HCT116 (cell line): ENCODE results near the gene ARHGAP40. TPM values are rescaled to one million over a fixed set of nuclear protein-coding genes. Genes with fewer than 3 reads are reported as not detected.

Experiments used
- ATAC-seq: fragments of 200-7000 bp; cut with Tn5 transposase; 2 replicates; pipeline ENCODE4 v1.9.1; 2020; ENCODE audit warnings: mild to moderate bottlenecking, moderate library complexity
- BruUV-seq: library from RNA; stranded (reverse); fragments of 400-500 nt; replicated peaks from 2 replicates; lab custom pipeline; 2021; lab: Mats Ljungman, UMichigan
- CTCF ChIA-PET: fragments of 300-600 bp; sonication (Branson Sonifier 250); formaldehyde crosslinking; loops from one replicate; lab custom pipeline; 2021; ENCODE audit warnings: antibody characterized with exemption; lab: Charles Lee
- POLR2A ChIA-PET: fragments of 300-600, 350-600 bp; sonication (Branson Sonifier 250); formaldehyde crosslinking; loops from one replicate; lab custom pipeline; 2021; ENCODE audit warnings: antibody characterized with exemption; lab: Charles Lee
- RAD21 ChIA-PET, 2 experiments: fragments of 300-600 bp; sonication (Branson Sonifier 250); formaldehyde crosslinking; loops; one replicate each; lab custom pipeline; 2023; ENCODE audit warnings: low total read pairs in 2 of 2; ENCODE audit not compliant: uncharacterized antibody in 2 of 2, unreplicated experiment in 2 of 2, low non-redundant PET in 1 of 2; lab: Charles Lee
- DNase-seq: peaks from one replicate; pipeline ENCODE4 v3.0.0-alpha.2; 2010; ENCODE audit warnings: low read depth, low spot score
- H2AFZ ChIP-seq: fragments of 200-600 bp; shearing (Covaris generic), sonication (generic); 2 replicates; pipeline ENCODE4 v1.6.1; 2017; ENCODE audit warnings: low read depth, mixed run types, mixed read lengths, antibody characterized with exemption, low read length; ENCODE audit not compliant: poor library complexity, severe bottlenecking
- H3K27ac ChIP-seq: 2 replicates; pipeline ENCODE4 v1.5.1; 2012; ENCODE audit warnings: low read depth, low read length
- H3K27me3 ChIP-seq: fragments of 200-600 bp; sonication (generic); 2 replicates; pipeline ENCODE4 v1.6.1; 2016; ENCODE audit warnings: mixed run types, low read length, mixed read lengths; ENCODE audit not compliant: insufficient read depth
- H3K36me3 ChIP-seq, 2 experiments: fragments of 200-500 bp in 1 of 2; fragments of 200-600 bp in 1 of 2; sonication (Bioruptor generic) in 1 of 2; sonication (generic) in 1 of 2; 2 replicates each; pipeline versions ENCODE4 v1.5.1 to v1.6.1; 2014 to 2016; ENCODE audit warnings: low read length in 2 of 2, inconsistent platforms in 1 of 2, mixed read lengths in 1 of 2, mixed run types in 1 of 2; ENCODE audit not compliant: insufficient read depth in 2 of 2, control insufficient read depth in 1 of 2
- H3K4me1 ChIP-seq, 2 experiments: fragments of 200-600 bp in 1 of 2; sonication (generic) in 1 of 2; 2 replicates each; pipeline versions ENCODE4 v1.5.1 to v1.6.1; 2012 to 2017; ENCODE audit warnings: low read length in 2 of 2, inconsistent platforms in 1 of 2, mild to moderate bottlenecking in 1 of 2, mixed read lengths in 1 of 2, mixed run types in 1 of 2, moderate library complexity in 1 of 2; ENCODE audit not compliant: insufficient read depth in 2 of 2, control insufficient read depth in 1 of 2
- H3K4me2 ChIP-seq: fragments of 200-600 bp; sonication (generic); 2 replicates; pipeline ENCODE4 v1.6.1; 2017; ENCODE audit warnings: mixed run types, low read length, mixed read lengths
- H3K4me3 ChIP-seq, 2 experiments: fragments of 200-600 bp in 1 of 2; sonication (generic) in 1 of 2; replicated peaks in 1 of 2; 2 replicates each; pipeline ENCODE4 v1.5.1; 2011 to 2016; ENCODE audit warnings: low read length in 2 of 2, control low read depth in 1 of 2, low read depth in 1 of 2, mild to moderate bottlenecking in 1 of 2, mixed read lengths in 1 of 2, mixed run types in 1 of 2
- H3K79me2 ChIP-seq: fragments of 200-600 bp; sonication (generic); 2 replicates; pipeline ENCODE4 v1.6.1; 2017; ENCODE audit warnings: mild to moderate bottlenecking, mixed run types, low read length, moderate library complexity, mixed read lengths; ENCODE audit not compliant: insufficient read depth
- H3K9ac ChIP-seq: fragments of 200-600 bp; sonication (generic); 2 replicates; pipeline ENCODE4 v1.6.1; 2016; ENCODE audit warnings: low read length, mixed read lengths
- H3K9me2 ChIP-seq: fragments of 200-600 bp; sonication (generic), shearing (Covaris generic); 2 replicates; pipeline ENCODE4 v1.6.1; 2017; ENCODE audit warnings: mixed run types, mild to moderate bottlenecking, moderate library complexity; ENCODE audit not compliant: insufficient read depth
- H3K9me3 ChIP-seq, 2 experiments: fragments of 200-500 bp in 1 of 2; fragments of 200-600 bp in 1 of 2; sonication (Bioruptor generic) in 1 of 2; sonication (generic) in 1 of 2; 2 replicates each; pipeline ENCODE4 v1.6.1; 2014 to 2017; ENCODE audit warnings: low read length in 2 of 2, mixed read lengths in 2 of 2, inconsistent platforms in 1 of 2, low read depth in 1 of 2, mild to moderate bottlenecking in 1 of 2, mixed run types in 1 of 2, moderate library complexity in 1 of 2; ENCODE audit not compliant: control insufficient read depth in 1 of 2, insufficient read depth in 1 of 2
- H4K20me1 ChIP-seq: fragments of 200-600 bp; sonication (generic), shearing (Covaris generic); 2 replicates; pipeline ENCODE4 v1.6.1; 2017; ENCODE audit warnings: mixed run types, mild to moderate bottlenecking, moderate library complexity; ENCODE audit not compliant: insufficient read depth
- CTCF ChIP-seq, 3 experiments: fragments of 200-600 bp in 1 of 3; sonication (generic) in 1 of 3; IDR thresholded peaks in 2 of 3; conservative IDR thresholded peaks in 1 of 3; 2 replicates each; pipeline ENCODE4 v1.5.1; 2012 to 2017; ENCODE audit warnings: low read depth in 2 of 3, low read length in 2 of 3, antibody characterized with exemption in 1 of 3, borderline replicate concordance in 1 of 3, control low read depth in 1 of 3, mild to moderate bottlenecking in 1 of 3, mixed read lengths in 1 of 3, mixed run types in 1 of 3, moderate library complexity in 1 of 3; ENCODE audit not compliant: insufficient read depth in 1 of 3
- EZH2 ChIP-seq: fragments of 200-600 bp; sonication (generic); IDR thresholded peaks from 2 replicates; pipeline ENCODE4 v1.6.1; 2017; ENCODE audit warnings: antibody characterized with exemption, mixed run types
- FOSL1 ChIP-seq: IDR thresholded peaks from 2 replicates; pipeline ENCODE4 v1.6.1; 2012; ENCODE audit warnings: low read depth
- JUND ChIP-seq: IDR thresholded peaks from 2 replicates; pipeline ENCODE4 v1.6.1; 2012
- POLR2A ChIP-seq: IDR thresholded peaks from 2 replicates; pipeline ENCODE4 v1.7.0; 2011; ENCODE audit warnings: borderline replicate concordance; ENCODE audit not compliant: insufficient read depth, insufficient read length; ENCODE audit errors: extremely low read depth
- POLR2AphosphoS5 ChIP-seq: IDR thresholded peaks from 2 replicates; pipeline ENCODE4 v1.6.1; 2011; ENCODE audit warnings: mild to moderate bottlenecking, low read depth, low read length, moderate library complexity
- SIN3A ChIP-seq: IDR thresholded peaks from 2 replicates; pipeline ENCODE4 v1.6.1; 2012; ENCODE audit warnings: low read depth
- SP1 ChIP-seq: IDR thresholded peaks from 2 replicates; pipeline ENCODE4 v1.6.1; 2012; ENCODE audit warnings: low read depth
- SRF ChIP-seq: IDR thresholded peaks from 2 replicates; pipeline ENCODE4 v1.6.1; 2012; ENCODE audit warnings: low read depth
- YY1 ChIP-seq: IDR thresholded peaks from 2 replicates; pipeline ENCODE4 v1.6.1; 2011; ENCODE audit warnings: low read length, low read depth, moderate library complexity, mild to moderate bottlenecking; ENCODE audit not compliant: insufficient replicate concordance; ENCODE audit errors: extremely low read depth
- intact Hi-C: fragments of 100-400 bp; cut with micrococcal nuclease; formaldehyde crosslinking; loops from 2 replicates; pipeline ENCODE4 v1.10.0; 2022
- total RNA-seq: library from RNA; stranded (reverse); gene quantifications from one replicate; pipeline ENCODE4 v1.2.1, GENCODE V29; 2021; ENCODE audit not compliant: unreplicated experiment
- TF ChIP-seq, protein P1 (sequence below): IDR thresholded peaks from 2 replicates; pipeline ENCODE4 v1.6.1; 2012
- TF ChIP-seq, protein P2 (sequence below): IDR thresholded peaks from 2 replicates; pipeline ENCODE4 v1.6.1; 2011; ENCODE audit warnings: mild to moderate bottlenecking, low read length, moderate library complexity; ENCODE audit not compliant: insufficient replicate concordance; ENCODE audit errors: extremely low read depth

ARHGAP40 gene
- total RNA-seq, 1 experiment from 2014 or later = 3.4 TPM

DNA sequence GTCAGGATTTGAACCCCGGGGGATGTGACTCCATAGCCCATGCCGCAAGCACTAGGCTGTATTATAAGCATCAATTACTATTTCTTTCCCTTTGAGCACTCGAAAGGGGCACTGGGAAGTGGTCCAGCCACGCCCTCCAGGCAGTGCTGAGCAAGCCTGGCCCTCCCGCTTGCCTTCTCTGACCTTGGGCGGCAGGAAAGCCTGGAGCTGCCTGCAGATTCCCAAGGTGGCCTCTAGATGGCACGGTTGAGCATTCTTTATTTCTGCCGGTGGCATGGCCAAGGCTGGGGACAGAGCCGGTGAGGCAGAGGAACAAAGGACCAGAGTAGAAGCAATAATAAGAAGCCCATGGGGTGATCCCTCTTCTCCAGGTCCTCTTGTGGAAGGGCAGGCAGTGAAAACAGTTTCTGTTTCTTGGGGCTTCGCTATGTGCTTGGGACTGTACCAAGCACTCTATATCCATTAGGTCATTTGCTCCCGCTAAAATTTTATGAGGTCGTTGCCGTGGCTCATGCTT lies 32.0 kb downstream of the ARHGAP40 start (continued):
- TF ChIP-seq CTCF (IDR thresholded peaks at IDR 0.05 in 2 of 3, conservative IDR thresholded peaks at IDR 0.05 in 1 of 3; ENCODE audit: borderline replicate concordance in 1 of 3, insufficient read depth in 1 of 3, low read depth in 2 of 3, low read length in 2 of 3) (peak; percentile 51 to 94 (median 88); a peak in 5 of 6 replicates), JUND (no peak), POLR2A (no peak)
- TF ChIP-seq, protein P1, sequence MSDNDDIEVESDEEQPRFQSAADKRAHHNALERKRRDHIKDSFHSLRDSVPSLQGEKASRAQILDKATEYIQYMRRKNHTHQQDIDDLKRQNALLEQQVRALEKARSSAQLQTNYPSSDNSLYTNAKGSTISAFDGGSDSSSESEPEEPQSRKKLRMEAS = no peak; the same call in 1 of the 2 replicates

- POLR2A ChIA-PET = no interaction called here
- CTCF ChIA-PET = no interaction called here
- ATAC-seq = no peak
Observed at GRCh38 chr20:38635721-38636288, 34.2 kb downstream of the ARHGAP40 start.

More at GRCh38 chr20:38635721-38636288, 34.2 kb downstream of the ARHGAP40 start:
- Histone ChIP-seq H3K79me2 (no peaks in the 10 kb centered on the region), H3K27me3 (no peaks in the 10 kb centered on the region), H3K4me3 (no peak overlapping the region)
- DNase-seq = no peak
- TF ChIP-seq FOSL1 = no peak
- TF ChIP-seq, protein P2, sequence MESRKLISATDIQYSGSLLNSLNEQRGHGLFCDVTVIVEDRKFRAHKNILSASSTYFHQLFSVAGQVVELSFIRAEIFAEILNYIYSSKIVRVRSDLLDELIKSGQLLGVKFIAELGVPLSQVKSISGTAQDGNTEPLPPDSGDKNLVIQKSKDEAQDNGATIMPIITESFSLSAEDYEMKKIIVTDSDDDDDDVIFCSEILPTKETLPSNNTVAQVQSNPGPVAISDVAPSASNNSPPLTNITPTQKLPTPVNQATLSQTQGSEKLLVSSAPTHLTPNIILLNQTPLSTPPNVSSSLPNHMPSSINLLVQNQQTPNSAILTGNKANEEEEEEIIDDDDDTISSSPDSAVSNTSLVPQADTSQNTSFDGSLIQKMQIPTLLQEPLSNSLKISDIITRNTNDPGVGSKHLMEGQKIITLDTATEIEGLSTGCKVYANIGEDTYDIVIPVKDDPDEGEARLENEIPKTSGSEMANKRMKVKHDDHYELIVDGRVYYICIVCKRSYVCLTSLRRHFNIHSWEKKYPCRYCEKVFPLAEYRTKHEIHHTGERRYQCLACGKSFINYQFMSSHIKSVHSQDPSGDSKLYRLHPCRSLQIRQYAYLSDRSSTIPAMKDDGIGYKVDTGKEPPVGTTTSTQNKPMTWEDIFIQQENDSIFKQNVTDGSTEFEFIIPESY = no peak
- no peak for TF ChIP-seq POLR2AphosphoS5
- TF ChIP-seq EZH2 = no peak
- TF ChIP-seq SIN3A = no peak
- no peak for TF ChIP-seq YY1
- no peak for TF ChIP-seq SRF
- TF ChIP-seq SP1 = no peak
- no peak for TF ChIP-seq POLR2A
- TF ChIP-seq, all 23 proteins: peak for 0
- intact Hi-C loops = no loop called here
- RAD21 ChIA-PET = no interaction called here
- Histone ChIP-seq H3K9me2 (no peaks in the 10 kb centered on the region), H4K20me1 (no peaks in the 10 kb centered on the region), H3K9me3 (no peaks in the 10 kb centered on the region), H3K27ac (no peak overlapping the region), H3K9ac (no peak overlapping the region), H2AFZ (no peak overlapping the region), H3K4me2 (no peak overlapping the region), H3K4me1 (peaks cover 0 to 3% of the 10 kb centered on the region in 2 experiments; a peak in 1 of 4 replicates), H3K36me3 (no peaks in the 10 kb centered on the region)
- BruUV-seq = no TSS peak
